ENCODE measurements around the gene P2RX1. TPM values are rescaled to one million over a fixed set of nuclear protein-coding genes. Genes with fewer than 3 reads are reported as not detected.

The P2RX1 gene
- total RNA-seq, 6 experiments from 2014 or later: 0.50 to 0.78 (median 0.58) TPM; not detected in 1

GRCh38 chr17:3906881-3907280 lies 9.4 kb downstream of the P2RX1 start:
- Histone ChIP-seq H3K4me3 (no peak overlapping the region), H3K4me1 (no peaks in the 10 kb centered on the region), H3K27ac (no peak overlapping the region), H3K36me3 (no peaks in the 10 kb centered on the region), H3K9me3 (no peaks in the 10 kb centered on the region), H3K27me3 (no peaks in the 10 kb centered on the region)
- DNase-seq: no peak
- 66% methylated on average over 2 of the region's 4 CpGs for WGBS (ENCODE audit: insufficient coverage, low coverage, low lambda C conversion rate, missing lambda C conversion rate)
- TF ChIP-seq CTCF (IDR thresholded peaks at IDR 0.05) (no peak), POLR2A (IDR thresholded peaks at IDR 0.05) (no peak)
- intact Hi-C loops (cut with DNase I): no loop called here
- no peak for ATAC-seq

GRCh38 chr17:3905017-3905520 lies 11.2 kb downstream of the P2RX1 start:
- H3K27me3 ChIP-seq: no peaks in the 10 kb centered on the region
- no peaks in the 10 kb centered on the region for H3K36me3 ChIP-seq
- TF ChIP-seq POLR2A (IDR thresholded peaks at IDR 0.05): no peak
- TF ChIP-seq CTCF (IDR thresholded peaks at IDR 0.05): no peak
- WGBS (ENCODE audit: insufficient coverage, low coverage, low lambda C conversion rate, missing lambda C conversion rate): no CpG with 5 or more reads among the region's 11 CpGs
- no peak for DNase-seq
- intact Hi-C loops (cut with DNase I): no loop called here
- H3K4me1 ChIP-seq: no peaks in the 10 kb centered on the region
- no peak overlapping the region for H3K4me3 ChIP-seq
- H3K9me3 ChIP-seq: no peaks in the 10 kb centered on the region
- no peak overlapping the region for H3K27ac ChIP-seq
- peak in 1 of 4 donors; percentile 11 for ATAC-seq

GRCh38 chr17:3904501-3904900 lies 11.8 kb downstream of the P2RX1 start:
- no peak for DNase-seq
- Histone ChIP-seq H3K36me3 (no peaks in the 10 kb centered on the region), H3K27me3 (no peaks in the 10 kb centered on the region), H3K27ac (no peak overlapping the region), H3K4me3 (no peak overlapping the region), H3K9me3 (no peaks in the 10 kb centered on the region), H3K4me1 (no peaks in the 10 kb centered on the region)
- intact Hi-C loops (cut with DNase I): no loop called here
- WGBS (ENCODE audit: insufficient coverage, low coverage, low lambda C conversion rate, missing lambda C conversion rate): 81% methylated on average over 4 of the region's 15 CpGs
- no peak for TF ChIP-seq CTCF (IDR thresholded peaks at IDR 0.05)
- TF ChIP-seq POLR2A (IDR thresholded peaks at IDR 0.05): no peak
- no peak for ATAC-seq

- Histone ChIP-seq H3K9me3 (no peaks in the 10 kb centered on the region), H3K36me3 (no peaks in the 10 kb centered on the region), H3K27ac (no peak overlapping the region), H3K27me3 (no peaks in the 10 kb centered on the region), H3K4me3 (no peak overlapping the region), H3K4me1 (no peaks in the 10 kb centered on the region)
- ATAC-seq (peak in 1 of 4 donors; percentile 19), DNase-seq (no peak)
- intact Hi-C loops (cut with DNase I): no loop called here
- WGBS (ENCODE audit: insufficient coverage, low coverage, low lambda C conversion rate, missing lambda C conversion rate): no CpG with 5 or more reads among the region's 21 CpGs
- no peak for TF ChIP-seq POLR2A (IDR thresholded peaks at IDR 0.05)
- TF ChIP-seq CTCF (IDR thresholded peaks at IDR 0.05): no peak
Observed at GRCh38 chr17:3903881-3904290, 12.4 kb downstream of the P2RX1 start.
